HCT116 (cell line): ENCODE data around the gene SERTAD2.

Experiments used
- EGR1 ChIP-seq: IDR thresholded peaks from 2 replicates; pipeline ENCODE4 v1.6.1; 2012; ENCODE audit warnings: low read depth
- ELF1 ChIP-seq: IDR thresholded peaks from 2 replicates; pipeline ENCODE4 v1.6.1; 2012; ENCODE audit warnings: low read depth, borderline replicate concordance
- EZH2 ChIP-seq: fragments of 200-600 bp; sonication (generic); IDR thresholded peaks from 2 replicates; pipeline ENCODE4 v1.6.1; 2017; ENCODE audit warnings: antibody characterized with exemption, mixed run types
- EZH2phosphoT487 ChIP-seq: fragments of 200-600 bp; IDR thresholded peaks from 2 replicates; pipeline ENCODE4 v1.6.1; 2018; ENCODE audit warnings: antibody characterized with exemption, borderline replicate concordance
- JUND ChIP-seq: IDR thresholded peaks from 2 replicates; pipeline ENCODE4 v1.6.1; 2012
- POLR2A ChIP-seq: IDR thresholded peaks from 2 replicates; pipeline ENCODE4 v1.7.0; 2011; ENCODE audit warnings: borderline replicate concordance; ENCODE audit not compliant: insufficient read depth, insufficient read length; ENCODE audit errors: extremely low read depth
- POLR2AphosphoS5 ChIP-seq: IDR thresholded peaks from 2 replicates; pipeline ENCODE4 v1.6.1; 2011; ENCODE audit warnings: mild to moderate bottlenecking, low read depth, low read length, moderate library complexity
- RAD21 ChIP-seq: IDR thresholded peaks from 2 replicates; pipeline ENCODE4 v1.6.1; 2012; ENCODE audit warnings: low read depth, mild to moderate bottlenecking
- REST ChIP-seq: IDR thresholded peaks from 2 replicates; pipeline ENCODE4 v1.6.1; 2012; ENCODE audit warnings: low read depth
- TCF7L2 ChIP-seq: IDR thresholded peaks from 2 replicates; pipeline ENCODE4 v1.7.0; 2011; ENCODE audit warnings: borderline replicate concordance, inconsistent platforms; ENCODE audit not compliant: insufficient read depth, insufficient read length; ENCODE audit errors: extremely low read depth
- ZFX ChIP-seq: fragments of 450-650 bp; IDR thresholded peaks from 2 replicates; pipeline ENCODE4 v1.6.1; 2017
- ZNF274 ChIP-seq: fragments of 200-500 bp; sonication (Bioruptor generic); IDR thresholded peaks from 2 replicates; pipeline ENCODE4 v1.6.1; 2014; ENCODE audit warnings: mild to moderate bottlenecking, low read depth, low read length, inconsistent platforms
- TF ChIP-seq, protein P1 (sequence below), 3 experiments: fragments of 200-600 bp in 1 of 3; sonication (generic) in 1 of 3; IDR thresholded peaks in 2 of 3; conservative IDR thresholded peaks in 1 of 3; 2 replicates each; pipeline ENCODE4 v1.5.1; 2012 to 2017; ENCODE audit warnings: low read depth in 2 of 3, low read length in 2 of 3, antibody characterized with exemption in 1 of 3, borderline replicate concordance in 1 of 3, control low read depth in 1 of 3, mild to moderate bottlenecking in 1 of 3, mixed read lengths in 1 of 3, mixed run types in 1 of 3, moderate library complexity in 1 of 3; ENCODE audit not compliant: insufficient read depth in 1 of 3
- TF ChIP-seq, protein P2 (sequence below): IDR thresholded peaks from 2 replicates; pipeline ENCODE4 v1.6.1; 2012

DNA sequence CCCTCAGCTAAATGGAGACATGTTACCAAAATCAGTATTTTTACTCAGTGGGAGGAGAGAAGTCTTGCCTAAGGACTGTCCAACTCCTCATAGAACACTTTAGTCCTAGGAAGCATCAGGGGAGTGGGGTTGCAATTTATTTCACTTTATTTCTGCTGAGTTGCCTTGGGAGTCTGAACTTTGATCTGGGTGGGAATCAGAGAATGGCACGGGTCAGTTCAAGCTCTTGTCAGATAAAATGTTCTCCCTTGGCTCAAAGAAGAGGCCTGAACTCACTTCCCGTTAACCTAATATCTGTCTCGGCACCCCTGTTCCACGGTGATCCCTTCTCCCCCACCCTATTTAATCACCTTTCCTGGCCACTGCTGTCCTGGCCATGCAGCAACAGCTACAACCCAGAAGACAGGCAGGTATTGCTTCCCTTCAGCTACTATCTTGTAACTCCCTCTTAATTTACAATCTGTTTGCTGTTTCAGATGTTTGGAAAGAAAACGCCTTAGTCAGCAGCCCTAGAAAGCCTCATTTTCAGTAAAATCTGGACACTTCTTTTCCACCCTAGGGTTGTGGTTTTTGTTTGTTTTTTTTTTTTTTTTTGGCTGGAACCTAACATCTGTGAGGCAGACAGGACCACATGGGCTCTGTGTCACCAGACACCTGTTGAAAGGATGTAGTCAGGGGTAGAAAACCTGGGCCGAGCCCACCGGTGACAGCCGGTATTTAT is 52.5 kb downstream of the SERTAD2 start:
- TF ChIP-seq, protein P1, sequence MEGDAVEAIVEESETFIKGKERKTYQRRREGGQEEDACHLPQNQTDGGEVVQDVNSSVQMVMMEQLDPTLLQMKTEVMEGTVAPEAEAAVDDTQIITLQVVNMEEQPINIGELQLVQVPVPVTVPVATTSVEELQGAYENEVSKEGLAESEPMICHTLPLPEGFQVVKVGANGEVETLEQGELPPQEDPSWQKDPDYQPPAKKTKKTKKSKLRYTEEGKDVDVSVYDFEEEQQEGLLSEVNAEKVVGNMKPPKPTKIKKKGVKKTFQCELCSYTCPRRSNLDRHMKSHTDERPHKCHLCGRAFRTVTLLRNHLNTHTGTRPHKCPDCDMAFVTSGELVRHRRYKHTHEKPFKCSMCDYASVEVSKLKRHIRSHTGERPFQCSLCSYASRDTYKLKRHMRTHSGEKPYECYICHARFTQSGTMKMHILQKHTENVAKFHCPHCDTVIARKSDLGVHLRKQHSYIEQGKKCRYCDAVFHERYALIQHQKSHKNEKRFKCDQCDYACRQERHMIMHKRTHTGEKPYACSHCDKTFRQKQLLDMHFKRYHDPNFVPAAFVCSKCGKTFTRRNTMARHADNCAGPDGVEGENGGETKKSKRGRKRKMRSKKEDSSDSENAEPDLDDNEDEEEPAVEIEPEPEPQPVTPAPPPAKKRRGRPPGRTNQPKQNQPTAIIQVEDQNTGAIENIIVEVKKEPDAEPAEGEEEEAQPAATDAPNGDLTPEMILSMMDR (IDR thresholded peaks at IDR 0.05 in 2 of 3, conservative IDR thresholded peaks at IDR 0.05 in 1 of 3; ENCODE audit: borderline replicate concordance in 1 of 3, insufficient read depth in 1 of 3, low read depth in 2 of 3, low read length in 2 of 3), result no peak
- TF ChIP-seq POLR2AphosphoS5 (no peak), EZH2 (no peak), POLR2A (no peak), ZFX (no peak), RAD21 (no peak), EZH2phosphoT487 (no peak), ELF1 (no peak), ZNF274 (no peak), REST (no peak), JUND (no peak), EGR1 (no peak), TCF7L2 (no peak)
- TF ChIP-seq, protein P2, sequence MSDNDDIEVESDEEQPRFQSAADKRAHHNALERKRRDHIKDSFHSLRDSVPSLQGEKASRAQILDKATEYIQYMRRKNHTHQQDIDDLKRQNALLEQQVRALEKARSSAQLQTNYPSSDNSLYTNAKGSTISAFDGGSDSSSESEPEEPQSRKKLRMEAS, result no peak
